ENCODE data around the gene EEFSEC. TPM values are rescaled to one million over a fixed set of nuclear protein-coding genes. Genes with fewer than 3 reads are reported as not detected.

EEFSEC gene
- total and polyA plus RNA-seq, 12 donors: 5.5 to 15.6 (median 10.4) TPM

DNA sequence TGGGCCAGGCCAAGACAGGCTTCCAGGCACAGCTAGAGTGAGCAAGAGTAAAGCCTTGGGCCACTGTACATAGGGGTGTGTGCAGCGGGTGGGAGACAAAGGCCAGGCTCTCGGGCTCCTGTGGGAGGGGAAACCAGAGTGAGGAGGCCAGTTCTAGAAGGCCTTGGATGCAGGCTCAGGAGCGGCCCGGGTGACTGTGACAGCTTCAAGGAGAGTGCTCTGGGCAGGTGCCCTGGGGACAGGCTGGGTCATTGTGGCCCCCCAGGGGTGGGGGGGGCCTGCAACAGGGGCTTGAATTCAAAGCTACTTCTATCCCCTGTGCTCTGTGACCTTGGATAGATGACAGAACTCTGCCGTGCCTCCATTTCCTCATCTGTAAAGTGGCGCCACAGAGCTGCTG is 204.3 kb downstream of the EEFSEC start:
- Histone ChIP-seq H3K27me3 (no peaks in the 10 kb centered on the region), H3K9me3 (replicated peaks in 1 of 3) (no peaks in the 10 kb centered on the region), H3K4me1 (replicated peaks in 1 of 2) (peaks cover 7 to 19% of the 10 kb centered on the region in 2 donors), H3K27ac (no peak overlapping the region), H3K36me3 (replicated peaks in 1 of 2) (peaks cover 0 to 6% of the 10 kb centered on the region in 2 donors), H3K4me3 (no peak overlapping the region)
- DNase-seq: no peak
- WGBS, 4 donors: 80 to 87% (median 84%) methylated on average over 2 to 6 of the region's 6 CpGs
- intact Hi-C loops (cut with DNase I): no loop called here
- TF ChIP-seq, protein P1, sequence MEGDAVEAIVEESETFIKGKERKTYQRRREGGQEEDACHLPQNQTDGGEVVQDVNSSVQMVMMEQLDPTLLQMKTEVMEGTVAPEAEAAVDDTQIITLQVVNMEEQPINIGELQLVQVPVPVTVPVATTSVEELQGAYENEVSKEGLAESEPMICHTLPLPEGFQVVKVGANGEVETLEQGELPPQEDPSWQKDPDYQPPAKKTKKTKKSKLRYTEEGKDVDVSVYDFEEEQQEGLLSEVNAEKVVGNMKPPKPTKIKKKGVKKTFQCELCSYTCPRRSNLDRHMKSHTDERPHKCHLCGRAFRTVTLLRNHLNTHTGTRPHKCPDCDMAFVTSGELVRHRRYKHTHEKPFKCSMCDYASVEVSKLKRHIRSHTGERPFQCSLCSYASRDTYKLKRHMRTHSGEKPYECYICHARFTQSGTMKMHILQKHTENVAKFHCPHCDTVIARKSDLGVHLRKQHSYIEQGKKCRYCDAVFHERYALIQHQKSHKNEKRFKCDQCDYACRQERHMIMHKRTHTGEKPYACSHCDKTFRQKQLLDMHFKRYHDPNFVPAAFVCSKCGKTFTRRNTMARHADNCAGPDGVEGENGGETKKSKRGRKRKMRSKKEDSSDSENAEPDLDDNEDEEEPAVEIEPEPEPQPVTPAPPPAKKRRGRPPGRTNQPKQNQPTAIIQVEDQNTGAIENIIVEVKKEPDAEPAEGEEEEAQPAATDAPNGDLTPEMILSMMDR (IDR thresholded peaks at IDR 0.05): no peak
- no peak for TF ChIP-seq POLR2A (IDR thresholded peaks at IDR 0.05)

DNA sequence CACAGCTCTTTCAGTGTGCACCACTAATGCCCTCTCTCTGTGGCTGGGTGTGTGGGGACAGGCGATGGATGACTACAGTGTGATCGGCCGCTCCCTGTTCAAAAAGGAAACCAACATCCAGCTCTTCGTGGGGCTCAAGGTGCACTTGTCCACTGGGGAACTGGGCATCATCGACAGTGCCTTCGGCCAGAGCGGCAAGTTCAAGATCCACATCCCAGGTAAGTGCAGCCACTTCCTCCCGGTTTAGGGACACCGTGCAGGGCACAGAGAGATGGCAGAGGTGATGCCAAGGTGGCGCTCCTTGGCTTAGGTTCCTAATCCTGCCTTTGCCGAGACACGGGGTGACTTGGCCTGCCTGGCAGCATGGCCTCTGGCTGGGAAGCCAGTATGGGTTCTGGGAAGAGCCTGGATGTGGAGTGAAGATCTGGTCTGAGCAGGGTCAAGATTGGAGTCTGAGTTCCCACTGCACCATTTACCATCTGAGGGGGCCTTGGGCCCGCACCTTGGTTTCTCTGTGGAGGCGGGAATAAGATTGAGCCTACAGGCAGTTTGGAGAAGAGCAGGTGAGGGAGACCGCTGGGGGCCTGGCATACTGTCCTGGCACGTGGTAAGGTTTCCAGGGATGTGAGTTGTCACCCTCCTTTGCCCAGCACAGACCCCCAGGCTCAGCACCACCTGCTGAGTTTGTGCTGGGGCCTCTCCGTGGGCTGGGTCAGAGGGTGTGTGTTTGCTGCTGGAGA is 205.0 kb downstream of the EEFSEC start:
- WGBS, 4 donors: 91 to 98% (median 94%) methylated on average over 14 to 17 of the region's 17 CpGs
- no peaks in the 10 kb centered on the region for H3K9me3 ChIP-seq (replicated peaks in 1 of 3)
- H3K4me1 ChIP-seq (replicated peaks in 1 of 2): peaks cover 8 to 24% of the 10 kb centered on the region in 2 donors
- no peak overlapping the region for H3K27ac ChIP-seq
- DNase-seq: no peak
- TF ChIP-seq POLR2A (IDR thresholded peaks at IDR 0.05): no peak
- TF ChIP-seq, protein P1 (IDR thresholded peaks at IDR 0.05): no peak
- H3K36me3 ChIP-seq (replicated peaks in 1 of 2): peaks cover 0 to 6% of the 10 kb centered on the region in 2 donors
- no peak overlapping the region for H3K4me3 ChIP-seq
- H3K27me3 ChIP-seq: no peaks in the 10 kb centered on the region
- intact Hi-C loops (cut with DNase I): no loop called here

DNA sequence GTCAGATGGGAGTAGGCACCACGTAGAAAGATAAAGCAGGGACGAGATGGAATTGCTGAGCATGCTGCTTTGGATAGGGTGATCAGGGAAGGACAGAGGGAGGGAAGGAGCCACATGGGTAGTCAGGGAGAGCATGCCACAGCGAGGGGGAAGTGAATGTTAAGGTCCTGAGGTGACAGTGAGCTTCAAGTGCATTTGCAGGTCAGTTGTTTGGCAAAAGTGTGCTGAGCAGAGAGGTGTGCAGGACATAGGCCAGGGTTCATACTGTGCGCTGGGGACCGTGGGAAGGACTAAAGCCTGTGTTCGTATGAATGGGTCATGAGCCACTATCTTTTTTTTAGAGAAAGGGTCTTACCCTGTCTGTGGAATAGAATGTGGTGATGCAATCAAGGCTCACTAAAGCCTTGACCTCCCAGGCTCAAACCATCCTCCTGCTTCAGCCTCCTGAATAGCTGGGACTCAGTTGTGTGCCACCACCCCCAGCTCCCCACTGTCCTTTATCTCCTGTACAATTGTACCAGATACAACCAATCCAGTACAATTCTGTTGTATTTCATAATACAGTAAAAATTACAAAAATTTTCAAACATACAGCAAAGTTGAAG is 205.9 kb downstream of the EEFSEC start:
- intact Hi-C loops (cut with DNase I): no loop called here
- Histone ChIP-seq H3K4me3 (no peak overlapping the region), H3K27me3 (no peaks in the 10 kb centered on the region), H3K27ac (no peak overlapping the region), H3K4me1 (replicated peaks in 1 of 2) (peaks cover 8 to 24% of the 10 kb centered on the region in 2 donors), H3K36me3 (replicated peaks in 1 of 2) (peaks cover 0 to 6% of the 10 kb centered on the region in 2 donors), H3K9me3 (replicated peaks in 1 of 3) (no peaks in the 10 kb centered on the region)
- DNase-seq: no peak
- 89 to 95% (median 93%) methylated on average over 6 of the region's 6 CpGs for WGBS, 4 donors
- TF ChIP-seq POLR2A (IDR thresholded peaks at IDR 0.05): no peak
- TF ChIP-seq, protein P1 (IDR thresholded peaks at IDR 0.05): no peak

DNA sequence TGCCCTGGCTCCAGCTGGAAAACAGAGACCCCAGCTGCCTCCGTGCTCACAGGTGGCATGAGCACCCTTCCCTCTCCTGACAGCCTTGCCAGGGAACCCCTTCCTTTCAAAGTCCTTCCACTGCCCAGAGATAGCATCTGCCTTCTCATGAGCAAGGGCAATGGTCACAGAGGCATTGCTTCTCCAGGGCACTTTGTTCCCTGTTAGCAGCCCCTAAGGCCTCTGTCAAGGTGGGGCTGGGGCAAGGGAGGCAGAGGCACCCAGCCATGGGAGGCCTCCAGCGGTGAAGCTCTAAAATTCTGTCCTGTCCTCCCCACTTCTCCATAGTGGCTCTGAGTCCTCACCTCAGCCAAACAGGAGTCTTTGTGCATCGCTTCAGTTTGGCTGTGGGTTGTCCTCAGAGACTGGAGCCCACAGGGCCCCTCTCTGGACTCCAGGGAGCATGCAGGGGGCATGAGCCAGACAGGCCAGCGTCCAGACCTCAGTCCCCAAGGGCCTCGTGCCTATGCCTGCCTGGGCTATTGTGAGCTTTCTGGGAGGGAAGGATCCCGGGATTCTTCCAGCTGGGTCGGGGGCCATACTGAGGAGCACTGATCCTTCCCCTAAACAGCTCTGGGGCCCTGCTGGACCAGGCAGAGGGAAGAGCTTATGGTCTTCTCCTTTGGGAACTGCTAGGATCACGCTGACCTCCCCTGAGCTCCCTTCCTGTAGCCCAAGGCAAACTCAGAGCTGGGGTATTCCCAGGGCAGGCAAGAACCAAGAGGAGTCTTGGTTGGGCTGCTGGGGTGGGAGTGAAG is 206.8 kb downstream of the EEFSEC start:
- no peaks in the 10 kb centered on the region for H3K27me3 ChIP-seq
- H3K9me3 ChIP-seq (replicated peaks in 1 of 3): no peaks in the 10 kb centered on the region
- H3K4me3 ChIP-seq: no peak overlapping the region
- H3K27ac ChIP-seq: no peak overlapping the region
- 90 to 93% (median 91%) methylated on average over 4 to 8 of the region's 8 CpGs for WGBS, 4 donors
- intact Hi-C loops (cut with DNase I): no loop called here
- DNase-seq: no peak
- TF ChIP-seq, protein P1 (IDR thresholded peaks at IDR 0.05): no peak
- TF ChIP-seq POLR2A (IDR thresholded peaks at IDR 0.05): no peak
- peaks cover 0 to 6% of the 10 kb centered on the region in 2 donors for H3K36me3 ChIP-seq (replicated peaks in 1 of 2)
- peaks cover 8 to 16% of the 10 kb centered on the region in 2 donors for H3K4me1 ChIP-seq (replicated peaks in 1 of 2)

Measured in adrenal gland (tissue), 12 donors.